Natural killer cell (primary cell): ENCODE data around the gene ITGA3. TPM values are rescaled to one million over a fixed set of nuclear protein-coding genes. Genes with fewer than 3 reads are reported as not detected.

ENCODE experiments used
- ATAC-seq, 3 donors: fragments of 150-1000 bp in 2 of 3; fragments of 200-7000 bp in 1 of 3; cut with Tn5 transposase; 1 replicate in 1 of 3; 2 replicates in 2 of 3; pipeline ENCODE4 v1.10.0; 2021; ENCODE audit warnings: mild to moderate bottlenecking in 2 of 3, moderate library complexity in 2 of 3
- DNase-seq, 2 donors: peaks; one replicate each; pipeline versions ENCODE4 v3.0.0 to v3.0.0-alpha.2; 2013 to 2021; ENCODE audit warnings: mixed read lengths in 1 of 2
- H3K27ac ChIP-seq: one replicate; pipeline ENCODE4 v1.5.1; 2013; ENCODE audit warnings: mild to moderate bottlenecking, low read length
- H3K27me3 ChIP-seq: one replicate; pipeline ENCODE4 v1.6.1; 2013; ENCODE audit warnings: low read length; ENCODE audit not compliant: control insufficient read depth, insufficient read depth
- H3K36me3 ChIP-seq: one replicate; pipeline ENCODE4 v1.6.1; 2013; ENCODE audit warnings: low read length; ENCODE audit not compliant: control insufficient read depth, insufficient read depth
- H3K4me1 ChIP-seq: one replicate; pipeline ENCODE4 v1.6.1; 2013; ENCODE audit warnings: low read length; ENCODE audit not compliant: control insufficient read depth, insufficient read depth
- H3K4me3 ChIP-seq: one replicate; pipeline ENCODE4 v1.5.1; 2013; ENCODE audit warnings: low read length
- H3K9me3 ChIP-seq: one replicate; pipeline ENCODE4 v1.6.1; 2013; ENCODE audit warnings: low read length; ENCODE audit not compliant: control insufficient read depth, insufficient read depth
- H3K27ac Mint-ChIP-seq, 2 donors: one replicate each; pipeline ENCODE4 v1.8.0; 2022; ENCODE audit warnings: mild to moderate bottlenecking in 2 of 2, mixed read lengths in 2 of 2, moderate library complexity in 1 of 2
- H3K27me3 Mint-ChIP-seq, 2 donors: one replicate each; pipeline ENCODE4 v1.8.0; 2022; ENCODE audit warnings: low read depth in 2 of 2, mixed read lengths in 2 of 2
- H3K36me3 Mint-ChIP-seq: one replicate; pipeline ENCODE4 v1.8.0; 2022; ENCODE audit warnings: mixed read lengths
- H3K4me1 Mint-ChIP-seq, 2 donors: one replicate each; pipeline ENCODE4 v1.8.0; 2022; ENCODE audit warnings: mixed read lengths in 2 of 2
- H3K4me3 Mint-ChIP-seq: one replicate; pipeline ENCODE4 v1.8.0; 2022; ENCODE audit warnings: mild to moderate bottlenecking, moderate library complexity, mixed read lengths
- H3K9me3 Mint-ChIP-seq, 2 donors: one replicate each; pipeline ENCODE4 v1.8.0; 2022; ENCODE audit warnings: mixed read lengths in 2 of 2
- WGBS: methylation state at CpG from one replicate; pipeline ENCODE4 v1.1.7; 2013; ENCODE audit warnings: missing lambda C conversion rate; ENCODE audit not compliant: insufficient coverage; 5-methylcytosine and 5-hydroxymethylcytosine counted together
- intact Hi-C: fragments of 100-400 bp; cut with micrococcal nuclease; formaldehyde crosslinking; loops from one replicate; pipeline ENCODE4 v1.14.2; 2022
- total RNA-seq, 4 donors: library from RNA; stranded (reverse); fragments of 120-200 nt in 1 of 4; gene quantifications; one replicate each; pipeline versions ENCODE4 v1.2.3 to v1.2.4, GENCODE V29; 2013 to 2022
- TF ChIP-seq, protein P1 (sequence below): fragments of 200-600 bp; IDR thresholded peaks from one replicate; pipeline ENCODE4 v1.8.0; 2022; ENCODE audit warnings: antibody characterized with exemption

Gene ITGA3
- total RNA-seq, 3 donors from 2014 or later (not counting 1 experiment from before 2014, with no cell fraction given): 0.47 to 2.8 (median 1.4) TPM

DNA sequence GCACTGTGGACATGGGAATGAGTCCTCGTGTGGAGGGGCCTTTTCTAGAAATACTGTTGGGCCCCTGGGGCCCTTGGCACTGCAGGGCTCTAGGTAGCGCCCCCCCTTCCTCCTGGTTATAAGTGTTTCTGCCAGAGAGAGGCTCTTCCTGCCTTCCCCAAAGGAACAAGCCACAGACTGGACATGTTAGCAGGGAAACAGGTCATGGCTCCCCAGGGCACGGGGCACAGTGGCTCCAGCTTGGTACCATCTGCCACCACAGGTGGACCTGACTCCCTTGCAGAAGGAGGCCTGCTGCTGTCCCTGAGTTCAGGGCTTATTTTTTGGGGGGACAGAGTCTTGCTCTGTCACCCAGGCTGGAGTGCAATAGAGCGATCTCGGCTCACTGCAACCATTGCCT, 48.0 kb downstream of the ITGA3 start:
- no peaks in the 10 kb centered on the region for H3K27me3 ChIP-seq
- no peaks in the 10 kb centered on the region for H3K9me3 ChIP-seq
- DNase-seq (no peak), ATAC-seq (no peak)
- intact Hi-C loops: no loop called here
- H3K27ac ChIP-seq: no peak overlapping the region
- Mint-ChIP-seq H3K27ac (no peak overlapping the region), H3K9me3 (no peaks in the 10 kb centered on the region), H3K27me3 (no peaks in the 10 kb centered on the region), H3K4me1 (peaks cover 14 to 24% of the 10 kb centered on the region in 2 donors), H3K36me3 (no peaks in the 10 kb centered on the region), H3K4me3 (no peak overlapping the region)
- no peak overlapping the region for H3K4me3 ChIP-seq
- H3K4me1 ChIP-seq: peaks cover 31% of the 10 kb centered on the region
- WGBS: 92% methylated on average over 5 of the region's 5 CpGs
- TF ChIP-seq, protein P1, sequence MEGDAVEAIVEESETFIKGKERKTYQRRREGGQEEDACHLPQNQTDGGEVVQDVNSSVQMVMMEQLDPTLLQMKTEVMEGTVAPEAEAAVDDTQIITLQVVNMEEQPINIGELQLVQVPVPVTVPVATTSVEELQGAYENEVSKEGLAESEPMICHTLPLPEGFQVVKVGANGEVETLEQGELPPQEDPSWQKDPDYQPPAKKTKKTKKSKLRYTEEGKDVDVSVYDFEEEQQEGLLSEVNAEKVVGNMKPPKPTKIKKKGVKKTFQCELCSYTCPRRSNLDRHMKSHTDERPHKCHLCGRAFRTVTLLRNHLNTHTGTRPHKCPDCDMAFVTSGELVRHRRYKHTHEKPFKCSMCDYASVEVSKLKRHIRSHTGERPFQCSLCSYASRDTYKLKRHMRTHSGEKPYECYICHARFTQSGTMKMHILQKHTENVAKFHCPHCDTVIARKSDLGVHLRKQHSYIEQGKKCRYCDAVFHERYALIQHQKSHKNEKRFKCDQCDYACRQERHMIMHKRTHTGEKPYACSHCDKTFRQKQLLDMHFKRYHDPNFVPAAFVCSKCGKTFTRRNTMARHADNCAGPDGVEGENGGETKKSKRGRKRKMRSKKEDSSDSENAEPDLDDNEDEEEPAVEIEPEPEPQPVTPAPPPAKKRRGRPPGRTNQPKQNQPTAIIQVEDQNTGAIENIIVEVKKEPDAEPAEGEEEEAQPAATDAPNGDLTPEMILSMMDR: no peak
- peaks cover 39% of the 10 kb centered on the region for H3K36me3 ChIP-seq

DNA sequence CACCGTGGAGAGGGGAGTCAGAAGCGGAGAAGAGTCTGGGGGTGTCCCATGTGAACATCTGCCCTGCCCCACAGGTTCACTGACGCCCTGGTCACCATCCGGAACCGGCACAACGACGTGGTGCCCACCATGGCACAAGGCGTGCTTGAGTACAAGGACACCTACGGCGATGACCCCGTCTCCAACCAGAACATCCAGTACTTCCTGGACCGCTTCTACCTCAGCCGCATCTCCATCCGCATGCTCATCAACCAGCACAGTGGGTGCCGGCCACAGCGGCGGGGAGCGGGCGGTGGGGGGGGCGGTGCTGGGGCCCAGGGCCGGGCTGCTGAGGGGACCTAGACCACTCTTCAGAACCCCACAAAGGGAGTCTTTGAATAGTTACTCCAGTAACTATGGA, 49.9 kb downstream of the ITGA3 start:
- peaks cover under 1 to 8% of the 10 kb centered on the region in 2 donors for H3K4me1 Mint-ChIP-seq
- DNase-seq: no peak
- Histone ChIP-seq H3K4me3 (no peak overlapping the region), H3K27ac (no peak overlapping the region), H3K4me1 (peaks cover 12% of the 10 kb centered on the region), H3K36me3 (peaks cover 46% of the 10 kb centered on the region), H3K27me3 (no peaks in the 10 kb centered on the region), H3K9me3 (no peaks in the 10 kb centered on the region)
- TF ChIP-seq, protein P1: no peak
- intact Hi-C loops: no loop called here
- H3K36me3 Mint-ChIP-seq: no peaks in the 10 kb centered on the region
- H3K4me3 Mint-ChIP-seq: no peak overlapping the region
- ATAC-seq: no peak
- H3K9me3 Mint-ChIP-seq: no peaks in the 10 kb centered on the region
- H3K27ac Mint-ChIP-seq: no peak overlapping the region
- 97% methylated on average over 21 of the region's 21 CpGs for WGBS
- no peaks in the 10 kb centered on the region for H3K27me3 Mint-ChIP-seq

DNA sequence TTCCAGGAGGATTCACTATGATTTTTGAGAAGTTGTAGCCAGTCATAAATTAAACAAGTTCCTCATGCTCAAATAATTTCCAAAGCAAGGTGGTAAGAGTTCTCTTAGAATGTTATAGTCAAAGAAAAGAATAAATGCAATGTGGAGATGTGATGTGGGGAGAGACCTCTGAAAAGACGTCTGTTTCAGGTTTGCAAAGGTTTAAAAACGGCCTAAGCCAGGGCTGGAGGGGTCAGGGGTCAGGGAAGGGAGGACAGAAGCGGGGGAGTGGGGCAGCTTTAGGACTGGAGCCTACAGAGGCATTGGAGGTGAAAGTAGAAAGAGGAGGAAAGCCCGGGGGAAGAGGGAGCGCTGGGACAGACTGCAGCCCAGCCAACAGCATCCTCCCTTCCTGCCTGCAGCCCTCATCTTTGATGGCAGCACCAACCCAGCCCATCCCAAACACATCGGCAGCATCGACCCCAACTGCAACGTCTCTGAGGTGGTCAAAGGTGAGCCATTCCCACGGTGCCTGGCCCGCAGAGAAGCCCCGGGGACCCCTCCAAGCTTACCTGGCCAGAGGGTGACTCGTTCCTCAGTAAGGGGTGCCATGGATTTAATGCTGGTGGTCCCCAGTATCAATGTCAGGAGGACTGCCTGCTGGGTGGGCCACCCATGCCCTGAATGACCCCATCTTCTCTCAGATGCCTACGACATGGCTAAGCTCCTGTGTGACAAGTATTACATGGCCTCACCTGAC, 50.7 kb downstream of the ITGA3 start:
- H3K9me3 ChIP-seq: no peaks in the 10 kb centered on the region
- H3K27ac Mint-ChIP-seq: no peak overlapping the region
- no peaks in the 10 kb centered on the region for H3K9me3 Mint-ChIP-seq
- H3K4me1 Mint-ChIP-seq: peaks cover 0 to 7% of the 10 kb centered on the region in 2 donors
- no peak for DNase-seq
- peaks cover 40% of the 10 kb centered on the region for H3K36me3 ChIP-seq
- no peaks in the 10 kb centered on the region for H3K27me3 Mint-ChIP-seq
- H3K4me3 ChIP-seq: no peak overlapping the region
- TF ChIP-seq, protein P1: no peak
- H3K4me1 ChIP-seq: peaks cover 5% of the 10 kb centered on the region
- intact Hi-C loops: no loop called here
- ATAC-seq: no peak
- WGBS: 91% methylated on average over 13 of the region's 13 CpGs
- H3K27ac ChIP-seq: no peak overlapping the region
- no peaks in the 10 kb centered on the region for H3K36me3 Mint-ChIP-seq
- H3K4me3 Mint-ChIP-seq: no peak overlapping the region
- H3K27me3 ChIP-seq: no peaks in the 10 kb centered on the region
